NCI-H446 treated with DMSO at 0.1 percent for 48 hours (cell line): ENCODE measurements around the gene CYP46A1.

Experiments
- DNase-seq: peaks from one replicate; lab custom pipeline; 2025; lab: John Stamatoyannopoulos, UW

Gene CYP46A1

DNA sequence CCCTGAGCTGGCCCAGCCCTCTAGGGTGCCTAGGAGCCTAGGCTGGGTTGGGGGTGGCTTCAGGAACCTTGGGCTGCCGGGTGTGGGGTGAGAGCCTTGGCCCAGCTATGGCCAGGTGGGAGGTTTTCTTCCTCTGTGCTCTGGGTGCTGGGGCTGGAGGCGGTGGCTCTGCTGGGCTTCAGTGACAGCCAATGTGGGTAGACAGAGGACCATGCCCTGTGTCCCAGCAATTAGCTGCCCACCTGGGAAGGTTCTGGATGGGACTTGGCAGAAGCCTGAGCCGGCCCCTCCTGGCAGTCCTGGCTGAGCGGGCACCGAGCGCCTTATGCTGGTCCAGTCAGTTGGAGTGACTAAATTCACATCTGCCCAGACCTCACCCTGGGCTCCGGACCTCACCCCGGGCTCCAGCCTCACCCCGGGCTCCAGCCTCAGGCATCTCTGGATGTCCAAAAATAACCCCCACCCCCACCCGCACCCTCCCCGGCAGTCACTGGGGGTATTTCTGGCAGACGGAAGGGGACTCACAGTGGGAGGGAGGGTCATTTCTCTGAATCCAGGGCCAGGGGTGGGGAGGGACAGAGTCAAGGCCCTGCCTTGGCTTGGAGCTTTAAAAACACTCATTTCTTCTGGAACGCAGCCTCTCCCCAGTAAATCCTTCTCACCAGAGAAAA lies 46.9 kb downstream of the CYP46A1 start:
- DNase-seq: no peak

DNA sequence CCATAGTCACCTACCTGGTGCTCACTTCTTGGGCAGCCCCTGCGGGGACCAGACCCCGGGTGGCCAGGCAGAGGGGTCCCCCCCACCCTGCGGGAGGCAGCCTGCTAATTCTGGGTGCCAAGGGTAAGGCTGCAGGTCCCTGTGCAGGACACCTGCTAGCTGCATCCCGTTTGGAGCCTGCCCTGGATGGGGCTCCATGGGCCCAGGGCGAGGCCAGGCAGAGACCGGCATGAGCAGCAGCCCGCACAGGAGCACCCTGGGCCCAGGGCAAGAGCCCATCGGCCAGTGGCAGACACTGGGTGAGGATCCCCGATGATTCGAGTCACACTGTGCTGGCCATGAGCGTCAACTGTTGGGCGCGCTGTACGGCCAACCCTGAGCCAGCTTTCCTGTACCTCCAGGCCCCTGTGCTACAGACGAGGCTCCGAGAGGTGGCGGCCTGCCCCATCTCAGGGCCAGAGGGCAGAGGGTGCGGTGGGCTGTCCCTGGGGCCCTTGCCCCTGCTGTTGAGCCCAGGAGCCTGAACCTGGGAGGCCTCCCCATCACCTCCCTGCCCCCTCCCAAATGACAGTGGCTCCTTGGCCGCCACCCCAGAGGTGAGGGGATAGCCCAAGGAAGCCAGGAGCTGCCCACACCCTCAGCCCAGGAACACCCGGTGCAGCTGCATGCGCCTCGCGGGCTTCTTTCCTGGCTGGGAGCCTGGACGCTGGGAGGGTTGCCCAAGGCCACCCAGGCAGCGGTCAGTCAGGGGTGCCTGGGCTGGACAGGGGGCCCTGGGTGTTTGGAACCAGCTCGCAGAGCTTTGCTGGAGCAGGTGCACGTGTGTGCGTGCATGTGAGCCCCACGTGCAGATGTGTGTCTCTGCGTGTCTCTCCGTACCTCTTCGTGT lies 47.7 kb downstream of the CYP46A1 start:
- no peak for DNase-seq

DNA sequence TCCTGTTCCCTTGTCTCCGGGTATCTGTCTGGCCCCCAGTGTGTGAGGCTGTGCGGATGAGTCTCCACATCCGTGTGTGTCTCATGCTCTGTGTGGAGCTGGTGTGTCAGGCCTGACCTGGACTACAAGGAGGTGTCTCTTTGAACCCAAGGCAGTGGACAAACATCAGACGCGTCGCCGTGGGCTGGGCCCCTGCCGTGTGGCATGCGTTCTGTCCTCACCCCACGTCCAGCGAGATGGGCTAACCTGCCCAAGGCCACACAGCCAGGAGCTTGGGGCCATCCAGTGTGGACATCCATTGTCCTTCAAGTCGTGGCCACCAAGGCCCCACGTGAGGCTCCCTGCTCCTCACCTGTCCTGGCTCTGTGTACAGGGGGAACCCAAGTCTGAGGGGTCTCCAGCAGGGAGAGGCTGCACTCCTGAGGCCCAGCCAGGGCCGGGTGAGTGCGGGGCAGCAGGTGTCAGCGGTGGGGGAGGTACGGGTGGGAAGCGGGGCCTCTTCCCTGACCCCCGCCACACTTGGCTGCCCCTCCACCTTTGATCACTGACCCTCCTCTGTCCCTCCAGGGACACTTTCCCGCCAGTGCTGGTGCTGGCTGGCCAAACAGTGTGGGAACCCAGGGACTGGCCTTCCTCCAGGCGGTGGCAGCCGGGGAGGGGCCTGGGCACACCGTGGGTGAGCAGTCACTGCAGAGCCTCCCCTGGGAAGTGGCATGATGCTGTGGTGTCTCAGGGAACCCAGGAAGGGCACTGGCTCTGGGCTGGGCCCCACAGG lies 48.5 kb downstream of the CYP46A1 start:
- no peak for DNase-seq

DNA sequence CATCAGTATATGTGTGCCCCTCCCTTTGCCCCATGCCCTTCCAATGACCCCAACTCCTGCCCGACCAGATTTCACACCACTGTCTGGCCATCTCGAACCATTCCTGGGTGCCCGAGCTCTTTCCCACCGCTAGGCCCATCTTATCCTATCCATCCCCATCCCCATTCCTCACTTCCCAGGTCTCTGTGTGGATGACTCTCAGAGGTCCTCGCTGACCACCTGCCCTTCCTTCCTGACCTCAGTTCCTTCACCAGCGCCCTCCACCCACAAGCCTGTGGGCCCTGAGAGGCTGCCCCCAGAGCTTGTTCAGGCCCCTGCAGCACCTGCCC lies 49.1 kb downstream of the CYP46A1 start:
- no peak for DNase-seq

DNA sequence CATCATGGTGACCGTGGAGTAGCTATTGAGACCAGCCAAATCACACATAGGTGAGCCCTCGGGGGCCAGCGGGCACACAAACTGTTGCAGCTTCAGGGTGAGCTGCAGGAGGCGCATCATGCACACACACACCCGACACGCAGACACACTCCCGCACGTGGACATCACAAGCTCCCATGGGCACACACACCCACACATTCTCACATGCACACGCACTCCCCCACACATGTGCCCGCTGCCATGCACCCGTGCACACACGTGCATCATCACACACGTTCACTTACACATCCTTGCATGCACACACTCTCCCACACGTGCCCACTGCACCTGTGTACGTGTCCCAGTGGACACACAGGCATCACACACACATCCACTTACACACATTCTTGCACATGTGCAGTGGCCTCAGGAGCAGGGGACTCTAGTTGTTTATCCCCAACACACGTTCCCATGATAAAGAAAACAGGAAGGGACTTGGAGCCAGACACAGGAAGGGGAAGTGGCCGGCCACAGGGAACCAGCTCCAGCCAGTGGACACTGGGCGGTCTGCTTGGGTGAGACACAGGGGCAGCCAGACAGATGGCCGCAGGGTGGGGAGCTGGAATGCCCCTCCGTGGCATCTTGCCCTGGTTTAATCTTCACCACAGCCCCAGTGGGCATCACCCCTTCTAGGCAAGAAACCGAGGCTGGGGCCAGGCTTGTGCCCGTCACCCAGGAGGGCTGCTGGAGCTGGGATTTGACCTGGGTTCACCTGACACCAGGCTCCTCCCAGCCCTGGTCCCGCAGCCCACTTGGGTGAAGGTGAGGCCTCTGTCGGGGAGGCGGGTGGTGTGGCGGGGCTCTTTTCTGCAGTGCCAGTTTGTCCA lies 49.7 kb downstream of the CYP46A1 start:
- DNase-seq: no peak

DNA sequence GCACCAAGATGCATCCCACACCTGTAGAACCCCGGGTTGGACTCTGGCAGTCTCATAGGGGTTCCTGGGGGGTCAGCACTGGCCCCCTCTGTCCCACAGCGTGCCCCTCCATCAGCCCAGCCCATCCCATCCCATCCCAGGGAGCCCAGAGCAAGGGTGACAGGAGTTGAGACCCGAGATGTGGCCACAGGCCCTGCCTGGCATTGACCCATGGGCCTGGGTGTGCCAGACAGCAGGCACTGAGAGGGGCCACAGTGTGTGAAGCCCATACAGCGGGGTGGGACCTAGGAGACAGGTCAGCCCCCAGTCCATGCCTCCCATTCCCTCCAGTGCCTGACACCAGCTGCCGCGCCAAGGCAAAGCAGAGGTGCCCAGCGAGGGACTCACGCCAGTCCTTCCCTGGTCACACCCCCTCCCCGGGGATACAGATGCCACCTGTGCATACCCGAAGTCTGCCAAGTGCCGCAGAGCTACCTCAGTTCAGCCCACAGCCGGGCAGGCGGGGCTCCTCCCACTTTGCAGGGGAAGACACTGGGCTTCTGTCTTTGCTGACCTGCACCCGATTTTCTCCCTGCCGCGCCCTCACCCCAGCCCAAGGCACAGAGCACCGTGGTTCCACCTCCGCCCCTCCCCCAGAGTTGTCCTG lies 50.4 kb downstream of the CYP46A1 start:
- no peak for DNase-seq

DNA sequence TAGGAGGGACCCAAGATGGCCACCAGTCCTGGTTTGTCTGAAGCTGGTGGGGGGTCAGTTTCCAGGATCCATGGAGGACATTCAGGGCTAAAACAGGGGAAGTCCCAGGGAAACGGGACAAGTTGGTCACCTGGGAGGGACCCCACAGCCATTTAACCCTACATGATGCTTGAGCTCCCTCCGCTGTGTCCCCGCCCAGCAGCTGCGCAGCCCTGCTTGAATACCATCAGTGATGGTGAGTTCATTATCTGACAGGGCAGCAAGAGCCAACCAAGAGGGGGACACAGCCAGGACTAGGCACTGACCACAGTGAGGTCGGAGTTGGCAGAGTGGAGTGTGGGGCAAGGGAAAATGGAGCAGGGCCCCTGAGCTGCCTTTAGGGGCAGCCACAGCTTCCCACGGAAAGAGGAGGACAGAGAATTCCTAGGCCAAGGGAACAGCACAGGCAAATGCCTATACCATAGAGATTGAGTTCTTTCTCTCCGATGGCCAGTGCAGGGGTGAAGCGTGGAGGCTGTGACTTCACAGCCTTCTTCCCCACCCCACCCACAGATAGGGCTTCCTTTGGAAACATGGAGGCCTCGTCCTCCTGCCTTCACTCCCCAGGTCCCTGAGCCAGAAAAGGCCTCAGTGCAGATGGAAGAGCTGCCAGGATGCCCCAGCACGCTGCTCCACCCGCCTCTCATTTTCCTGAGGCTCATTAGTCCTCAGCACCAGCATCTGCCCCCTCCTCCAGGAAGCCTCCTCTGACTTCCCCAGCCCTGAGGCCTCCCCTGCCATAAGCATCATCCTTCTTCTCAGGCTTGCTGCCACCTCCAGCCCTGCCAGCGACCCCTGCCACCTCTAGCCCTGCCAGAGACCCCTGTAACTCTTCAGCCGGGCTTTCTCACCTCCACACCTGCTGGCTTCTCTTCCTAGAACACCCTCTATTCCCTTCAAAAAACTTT lies 51.4 kb downstream of the CYP46A1 start:
- DNase-seq: no peak

DNA sequence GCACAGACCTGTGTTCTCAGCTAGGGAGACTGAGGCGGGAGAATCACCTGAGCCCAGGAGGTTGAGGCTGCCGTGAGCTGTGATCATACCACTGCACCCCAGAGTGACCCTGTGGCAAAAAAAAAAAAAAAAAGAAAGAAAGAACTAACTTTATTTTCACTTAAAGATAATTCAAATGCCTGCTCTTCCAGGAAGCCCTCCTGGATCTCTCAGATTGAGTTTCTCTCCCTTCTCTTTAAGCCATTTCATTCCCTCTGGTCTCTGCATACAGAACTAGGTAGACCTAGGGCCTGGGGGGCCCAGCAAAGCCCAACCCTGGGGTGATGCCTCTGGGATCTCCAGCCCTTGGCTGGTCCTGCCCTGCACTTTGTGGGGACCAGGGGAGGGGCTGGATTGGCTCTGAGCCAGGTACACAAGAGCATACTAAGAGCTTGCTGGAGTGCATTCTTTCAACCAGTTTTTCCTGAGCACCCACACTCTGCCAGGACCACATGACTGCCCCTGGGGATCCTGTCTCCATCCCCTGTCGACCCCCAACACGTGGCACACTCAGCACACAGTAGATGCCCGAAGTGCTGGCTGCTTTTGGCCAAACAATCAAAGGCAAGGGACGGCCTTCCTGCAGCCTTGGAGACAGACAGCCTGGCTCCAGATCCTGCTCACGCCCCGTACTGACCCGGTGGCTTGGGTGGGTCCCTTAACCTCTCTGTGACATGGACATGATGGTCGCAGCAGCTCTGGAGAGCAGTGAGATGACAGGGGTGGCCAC lies 52.7 kb downstream of the CYP46A1 start:
- no peak for DNase-seq

DNA sequence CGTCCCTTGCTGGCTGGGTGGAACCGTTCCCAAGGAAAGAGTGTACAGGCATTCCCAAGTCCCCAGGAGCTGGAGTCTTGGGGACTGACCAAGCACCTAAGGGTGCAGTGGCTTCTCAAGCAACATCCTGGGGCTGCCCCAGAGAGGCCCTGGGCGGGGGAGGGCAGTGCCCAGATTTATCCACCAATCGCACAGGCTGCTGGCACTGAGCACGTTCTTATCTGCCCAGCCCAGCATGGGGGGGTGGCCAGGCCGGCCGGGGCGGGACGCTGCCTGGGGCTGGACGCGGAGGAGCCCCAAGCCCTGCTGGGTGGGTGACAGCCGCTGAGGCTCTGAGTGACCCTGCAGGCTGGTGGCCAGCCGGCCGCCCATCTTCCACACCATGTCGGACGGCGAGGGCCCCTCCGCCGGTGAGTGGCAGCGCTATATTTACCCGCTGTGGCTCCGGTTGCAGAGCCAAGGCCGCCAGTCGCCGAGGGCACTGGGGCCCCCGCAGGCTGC lies 53.4 kb downstream of the CYP46A1 start:
- DNase-seq: no peak

DNA sequence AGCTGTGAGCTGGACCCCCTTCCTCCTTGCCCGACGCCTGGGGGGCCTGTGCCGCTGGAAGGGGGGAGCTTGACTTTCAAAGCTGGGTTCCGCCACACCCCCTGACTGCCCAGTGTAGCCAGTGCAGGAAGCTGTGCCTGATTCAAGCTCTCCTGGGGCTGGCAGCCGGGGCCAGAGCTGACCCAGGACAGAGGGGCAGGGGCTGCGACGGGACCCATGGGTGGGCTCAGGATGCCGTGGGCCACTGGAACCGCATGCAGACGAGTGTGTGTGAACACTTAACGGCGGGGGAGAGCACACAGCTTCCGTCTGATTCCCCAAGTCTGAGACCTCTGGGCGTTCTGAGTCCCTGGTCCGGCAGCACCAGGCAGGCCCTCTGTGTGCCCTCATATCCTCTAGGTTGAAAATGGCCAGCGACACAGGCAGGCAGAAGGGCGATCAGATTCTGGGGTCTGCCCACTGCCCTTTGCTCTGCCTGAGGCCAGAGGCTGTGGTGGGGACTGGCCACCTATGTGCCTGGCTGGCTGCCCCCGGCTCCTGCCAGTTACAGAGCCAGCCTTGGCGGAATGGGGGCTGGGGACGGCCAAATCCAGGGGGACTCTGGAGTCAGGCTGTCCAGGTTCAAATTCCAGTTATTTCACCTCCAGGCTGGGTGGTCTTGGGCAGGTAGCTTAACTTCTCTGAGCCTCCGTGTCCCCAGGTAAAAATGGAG lies 54.0 kb downstream of the CYP46A1 start:
- no peak for DNase-seq

DNA sequence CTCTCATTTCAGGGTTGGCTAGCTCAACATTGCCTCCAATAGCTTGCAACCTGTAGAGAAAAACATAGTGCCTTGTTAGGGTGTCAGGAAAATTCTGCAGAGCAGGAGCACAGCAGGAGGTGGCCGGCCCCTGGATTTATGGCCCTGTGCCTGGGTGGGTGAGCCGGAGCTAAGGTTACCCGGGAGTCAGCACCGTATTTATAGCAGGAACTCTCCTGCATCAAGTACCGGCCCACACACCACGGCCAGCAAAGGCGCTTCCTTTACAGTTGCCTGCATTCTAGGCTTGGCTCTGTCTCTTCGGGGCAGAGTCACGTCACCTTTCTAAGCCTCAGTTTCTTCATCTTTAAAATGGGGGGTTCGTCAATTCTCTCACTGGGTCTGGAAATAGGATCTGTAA lies 56.3 kb downstream of the CYP46A1 start:
- no peak for DNase-seq

DNA sequence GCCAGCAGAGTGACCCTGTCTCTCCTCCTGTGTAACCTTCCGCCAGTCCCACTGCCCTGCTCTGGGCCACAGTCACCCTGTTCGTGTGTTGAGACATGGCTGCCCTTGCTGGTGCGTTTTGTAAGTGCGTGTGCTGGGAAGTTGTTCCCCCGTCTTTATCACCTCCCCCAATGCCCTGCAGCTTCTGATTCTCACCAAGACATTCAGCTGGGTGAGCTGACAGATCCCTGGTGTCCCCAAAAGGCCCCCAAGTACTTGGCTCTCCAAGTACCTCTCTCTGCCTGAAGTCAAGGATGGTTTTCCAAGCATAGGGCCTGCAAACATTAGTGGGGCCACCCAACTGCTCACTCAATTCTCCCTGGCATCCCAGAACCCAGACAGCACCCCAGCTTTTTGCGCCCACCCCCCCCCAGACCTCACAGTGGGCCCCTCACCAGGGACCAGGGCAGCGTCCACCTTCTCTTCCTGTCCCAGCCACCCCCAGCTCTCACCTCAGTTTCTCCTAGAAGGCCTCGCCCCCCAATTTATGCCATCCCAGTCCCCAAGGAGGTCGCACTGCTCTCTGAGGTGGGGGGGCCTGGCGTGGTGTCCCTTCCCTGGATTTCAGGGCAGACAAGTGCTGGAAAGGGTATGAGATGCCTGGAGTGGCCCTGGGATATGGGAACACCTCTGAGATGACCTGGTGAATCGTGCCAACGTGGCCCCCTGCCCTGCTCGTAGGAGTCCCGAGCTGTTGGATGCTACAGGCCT lies 57.3 kb downstream of the CYP46A1 start:
- no peak for DNase-seq

DNA sequence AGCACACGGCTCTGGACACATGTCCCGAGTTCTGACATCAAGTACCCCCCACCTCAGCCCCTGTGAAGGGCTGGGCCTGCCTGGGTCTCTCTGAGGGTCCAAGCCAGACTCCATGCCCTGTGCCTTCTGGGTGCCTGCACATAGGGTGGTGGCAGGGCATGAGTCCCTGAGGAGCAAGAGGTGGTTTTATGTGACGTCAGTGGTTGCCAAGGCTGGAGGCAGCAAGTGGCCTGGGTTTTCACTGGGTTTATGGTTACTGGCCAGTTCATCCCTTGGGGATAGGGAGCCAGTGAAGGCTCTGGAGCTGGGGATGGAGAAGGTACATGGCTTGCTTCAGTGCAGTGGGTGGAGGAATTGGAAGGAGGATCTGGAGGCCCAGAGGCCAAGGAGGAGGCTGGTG lies 58.0 kb downstream of the CYP46A1 start:
- DNase-seq: no peak

DNA sequence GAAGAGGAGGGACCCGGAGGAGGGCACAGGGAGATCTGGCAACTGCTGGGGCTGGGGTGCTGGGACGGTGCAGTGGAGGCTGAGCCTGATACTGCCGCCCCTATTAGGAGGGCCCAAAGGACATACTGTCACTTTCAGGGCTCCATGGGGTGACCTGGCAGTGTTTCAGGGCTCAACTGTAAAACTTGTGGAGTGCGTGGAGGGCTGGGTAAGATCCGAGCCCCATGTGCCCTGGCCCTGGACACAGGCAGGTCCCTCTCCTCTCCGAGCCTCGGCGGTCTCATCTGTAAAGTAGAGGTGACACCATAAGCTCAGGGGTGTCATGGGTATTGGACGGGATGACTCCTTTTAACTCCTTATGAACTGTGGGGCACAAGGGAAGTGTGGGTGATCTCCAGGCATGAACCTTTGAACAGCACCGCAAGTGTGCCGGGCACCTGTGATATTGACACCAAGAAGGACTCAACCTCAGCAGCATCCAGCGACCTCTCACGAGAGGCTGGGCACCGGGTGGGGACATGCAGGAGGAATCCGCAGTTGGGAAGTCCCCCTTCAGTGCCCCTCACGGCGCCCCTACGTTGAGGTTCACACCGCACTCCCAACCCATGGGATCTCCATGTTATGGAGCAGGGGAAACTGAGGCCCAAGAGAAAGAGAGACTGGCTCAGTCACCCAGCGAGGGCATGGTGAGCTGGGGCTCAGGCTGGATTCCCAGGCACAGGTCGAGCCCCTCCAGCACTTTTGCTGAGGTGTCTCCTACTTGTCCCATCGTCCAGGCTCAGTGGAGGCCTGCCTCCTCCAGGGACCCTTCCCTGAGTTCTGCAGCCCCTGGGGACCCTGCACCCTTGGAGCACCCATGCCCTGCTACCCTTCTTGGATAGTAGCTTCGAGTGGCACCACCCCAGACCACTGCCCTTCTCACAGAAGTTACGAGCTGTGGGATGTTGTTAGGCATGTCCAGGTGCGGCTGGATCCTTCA lies 58.7 kb downstream of the CYP46A1 start:
- DNase-seq: no peak

DNA sequence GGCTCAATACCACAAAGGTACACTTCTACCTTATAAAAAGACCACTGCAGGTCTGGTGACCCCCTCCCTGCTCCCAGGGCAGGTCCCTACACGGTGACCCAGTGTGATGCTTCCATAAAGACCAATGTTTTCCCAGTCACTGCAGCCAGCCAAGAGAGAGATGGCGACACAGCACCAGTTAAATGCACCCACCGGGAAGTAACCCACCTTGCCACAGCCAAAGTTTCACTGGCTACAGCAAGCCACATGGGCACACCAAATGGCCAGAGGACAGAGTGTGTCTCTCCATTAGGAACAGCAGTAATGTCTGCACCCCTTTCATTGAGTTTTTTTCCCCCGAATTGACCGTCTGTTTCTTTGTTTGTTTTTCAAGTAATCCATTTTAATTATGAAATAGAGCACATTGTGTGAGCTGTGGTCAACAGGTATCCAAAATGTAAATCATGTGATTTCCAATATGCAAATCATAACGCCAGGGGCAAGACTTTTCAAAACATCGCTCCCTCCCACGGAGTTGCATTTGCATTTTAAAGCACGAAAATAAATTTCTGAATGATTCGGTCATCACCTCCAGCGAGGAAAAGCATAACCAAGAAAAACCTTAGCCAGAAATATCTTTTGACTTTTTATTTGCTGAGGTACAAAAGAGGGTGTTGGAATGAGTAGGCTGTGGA lies 60.2 kb downstream of the CYP46A1 start:
- DNase-seq: no peak

DNA sequence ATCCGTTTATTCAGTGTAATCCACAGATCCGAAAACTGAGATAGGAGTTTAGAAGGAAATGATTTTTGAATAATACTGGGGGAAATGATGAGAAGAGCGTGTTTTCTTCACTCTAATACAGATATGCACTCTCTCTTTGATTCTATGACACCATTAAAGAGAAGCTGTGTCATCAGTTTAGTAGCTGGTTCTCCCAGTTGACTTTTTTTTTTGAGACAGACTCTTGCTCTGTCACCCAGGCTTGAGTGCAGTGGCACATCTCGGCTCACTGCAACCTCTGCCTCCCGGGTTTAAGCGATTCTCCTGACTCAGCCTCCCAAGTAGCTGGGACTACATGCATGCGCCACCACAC lies 60.8 kb downstream of the CYP46A1 start:
- DNase-seq: no peak
